ENCODE measurements around the gene POLR2M. TPM values are rescaled to one million over a fixed set of nuclear protein-coding genes. Genes with fewer than 3 reads are reported as not detected.

Gene POLR2M
- polyA plus RNA-seq, 1 donor, result 48.1 TPM

GRCh38 chr15:57671636-57672035 is 34.9 kb upstream of the POLR2M start:
- Histone ChIP-seq H3K4me3 (ENCODE audit: low read length) (no peak overlapping the region), H3K27ac (ENCODE audit: low read length) (no peak overlapping the region), H3K9me3 (ENCODE audit: control insufficient read depth, low read depth, low read length) (no peaks in the 10 kb centered on the region), H3K4me1 (ENCODE audit: control insufficient read depth, insufficient read depth, low read length) (peaks cover 15% of the 10 kb centered on the region), H3K27me3 (ENCODE audit: control insufficient read depth, insufficient read depth, low read length) (no peaks in the 10 kb centered on the region), H3K36me3 (ENCODE audit: control insufficient read depth, insufficient read depth, low read length) (no peaks in the 10 kb centered on the region)
- DNase-seq, result no peak
- WGBS (ENCODE audit: insufficient coverage, low lambda C conversion rate), result no CpG with 5 or more reads among the region's 1 CpG

- H3K27ac ChIP-seq (ENCODE audit: low read length), result peak overlapping the region; percentile 58
- WGBS (ENCODE audit: insufficient coverage, low lambda C conversion rate), result no CpG with 5 or more reads among the region's 9 CpGs
- peaks cover 15% of the 10 kb centered on the region for H3K4me1 ChIP-seq (ENCODE audit: control insufficient read depth, insufficient read depth, low read length)
- H3K36me3 ChIP-seq (ENCODE audit: control insufficient read depth, insufficient read depth, low read length), result no peaks in the 10 kb centered on the region
- H3K4me3 ChIP-seq (ENCODE audit: low read length), result no peak overlapping the region
- H3K9me3 ChIP-seq (ENCODE audit: control insufficient read depth, low read depth, low read length), result no peaks in the 10 kb centered on the region
- no peaks in the 10 kb centered on the region for H3K27me3 ChIP-seq (ENCODE audit: control insufficient read depth, insufficient read depth, low read length)
- peak; percentile 45 to 73 for DNase-seq
Observed at GRCh38 chr15:57675481-57676181, 30.9 kb upstream of the POLR2M start.

GRCh38 chr15:57676585-57676984 is 29.9 kb upstream of the POLR2M start:
- Histone ChIP-seq H3K9me3 (ENCODE audit: control insufficient read depth, low read depth, low read length) (no peaks in the 10 kb centered on the region), H3K4me3 (ENCODE audit: low read length) (no peak overlapping the region), H3K27me3 (ENCODE audit: control insufficient read depth, insufficient read depth, low read length) (no peaks in the 10 kb centered on the region), H3K27ac (ENCODE audit: low read length) (no peak overlapping the region), H3K36me3 (ENCODE audit: control insufficient read depth, insufficient read depth, low read length) (no peaks in the 10 kb centered on the region), H3K4me1 (ENCODE audit: control insufficient read depth, insufficient read depth, low read length) (peaks cover 15% of the 10 kb centered on the region)
- DNase-seq, result no peak
- WGBS (ENCODE audit: insufficient coverage, low lambda C conversion rate), result 62% methylated on average over 3 of the region's 5 CpGs

GRCh38 chr15:57677204-57677603 is 29.3 kb upstream of the POLR2M start:
- no peaks in the 10 kb centered on the region for H3K27me3 ChIP-seq (ENCODE audit: control insufficient read depth, insufficient read depth, low read length)
- no peaks in the 10 kb centered on the region for H3K36me3 ChIP-seq (ENCODE audit: control insufficient read depth, insufficient read depth, low read length)
- no peaks in the 10 kb centered on the region for H3K9me3 ChIP-seq (ENCODE audit: control insufficient read depth, low read depth, low read length)
- no peak for DNase-seq
- H3K27ac ChIP-seq (ENCODE audit: low read length), result no peak overlapping the region
- WGBS (ENCODE audit: insufficient coverage, low lambda C conversion rate), result no CpG with 5 or more reads among the region's 3 CpGs
- H3K4me1 ChIP-seq (ENCODE audit: control insufficient read depth, insufficient read depth, low read length), result peaks cover 10% of the 10 kb centered on the region
- H3K4me3 ChIP-seq (ENCODE audit: low read length), result no peak overlapping the region

GRCh38 chr15:57680021-57680420 is 26.5 kb upstream of the POLR2M start:
- no peak overlapping the region for H3K27ac ChIP-seq (ENCODE audit: low read length)
- peaks cover 7% of the 10 kb centered on the region for H3K4me1 ChIP-seq (ENCODE audit: control insufficient read depth, insufficient read depth, low read length)
- no CpG with 5 or more reads among the region's 1 CpG for WGBS (ENCODE audit: insufficient coverage, low lambda C conversion rate)
- no peaks in the 10 kb centered on the region for H3K27me3 ChIP-seq (ENCODE audit: control insufficient read depth, insufficient read depth, low read length)
- no peak for DNase-seq
- H3K9me3 ChIP-seq (ENCODE audit: control insufficient read depth, low read depth, low read length), result no peaks in the 10 kb centered on the region
- no peak overlapping the region for H3K4me3 ChIP-seq (ENCODE audit: low read length)
- H3K36me3 ChIP-seq (ENCODE audit: control insufficient read depth, insufficient read depth, low read length), result peaks cover 4% of the 10 kb centered on the region

GRCh38 chr15:57681011-57681410 is 25.5 kb upstream of the POLR2M start:
- no CpG with 5 or more reads among the region's 1 CpG for WGBS (ENCODE audit: insufficient coverage, low lambda C conversion rate)
- Histone ChIP-seq H3K4me3 (ENCODE audit: low read length) (no peak overlapping the region), H3K27me3 (ENCODE audit: control insufficient read depth, insufficient read depth, low read length) (no peaks in the 10 kb centered on the region), H3K9me3 (ENCODE audit: control insufficient read depth, low read depth, low read length) (no peaks in the 10 kb centered on the region), H3K27ac (ENCODE audit: low read length) (no peak overlapping the region), H3K36me3 (ENCODE audit: control insufficient read depth, insufficient read depth, low read length) (peaks cover 4% of the 10 kb centered on the region), H3K4me1 (ENCODE audit: control insufficient read depth, insufficient read depth, low read length) (peaks cover 5% of the 10 kb centered on the region)
- DNase-seq, result no peak

- H3K27ac ChIP-seq (ENCODE audit: low read length), result no peak overlapping the region
- no CpG with 5 or more reads among the region's 1 CpG for WGBS (ENCODE audit: insufficient coverage, low lambda C conversion rate)
Observed at GRCh38 chr15:57683481-57683880, 23.0 kb upstream of the POLR2M start.

GRCh38 chr15:57684491-57685151 is 21.9 kb upstream of the POLR2M start:
- Histone ChIP-seq H3K36me3 (ENCODE audit: control insufficient read depth, insufficient read depth, low read length) (peaks cover 4% of the 10 kb centered on the region), H3K27me3 (ENCODE audit: control insufficient read depth, insufficient read depth, low read length) (no peaks in the 10 kb centered on the region), H3K9me3 (ENCODE audit: control insufficient read depth, low read depth, low read length) (no peaks in the 10 kb centered on the region), H3K4me3 (ENCODE audit: low read length) (no peak overlapping the region), H3K4me1 (ENCODE audit: control insufficient read depth, insufficient read depth, low read length) (peaks cover 7% of the 10 kb centered on the region), H3K27ac (ENCODE audit: low read length) (peak overlapping the region; percentile 19)
- WGBS (ENCODE audit: insufficient coverage, low lambda C conversion rate), result no CpG with 5 or more reads among the region's 8 CpGs
- DNase-seq, result no peak

More at GRCh38 chr15:57683481-57683880, 23.0 kb upstream of the POLR2M start:
- H3K4me3 ChIP-seq (ENCODE audit: low read length), result no peak overlapping the region
- no peak for DNase-seq
- no peaks in the 10 kb centered on the region for H3K9me3 ChIP-seq (ENCODE audit: control insufficient read depth, low read depth, low read length)
- H3K4me1 ChIP-seq (ENCODE audit: control insufficient read depth, insufficient read depth, low read length), result peaks cover 7% of the 10 kb centered on the region
- H3K36me3 ChIP-seq (ENCODE audit: control insufficient read depth, insufficient read depth, low read length), result peaks cover 4% of the 10 kb centered on the region
- H3K27me3 ChIP-seq (ENCODE audit: control insufficient read depth, insufficient read depth, low read length), result no peaks in the 10 kb centered on the region

- Histone ChIP-seq H3K27ac (ENCODE audit: low read length) (peak overlapping the region; percentile 78), H3K9me3 (ENCODE audit: control insufficient read depth, low read depth, low read length) (no peaks in the 10 kb centered on the region), H3K4me1 (ENCODE audit: control insufficient read depth, insufficient read depth, low read length) (peaks cover 7% of the 10 kb centered on the region), H3K27me3 (ENCODE audit: control insufficient read depth, insufficient read depth, low read length) (no peaks in the 10 kb centered on the region), H3K4me3 (ENCODE audit: low read length) (no peak overlapping the region), H3K36me3 (ENCODE audit: control insufficient read depth, insufficient read depth, low read length) (peaks cover 4% of the 10 kb centered on the region)
- WGBS (ENCODE audit: insufficient coverage, low lambda C conversion rate), result no CpG with 5 or more reads among the region's 7 CpGs
- peak; percentile 36 to 71 for DNase-seq
Observed at GRCh38 chr15:57685306-57686095, 21.0 kb upstream of the POLR2M start.

- H3K4me1 ChIP-seq (ENCODE audit: control insufficient read depth, insufficient read depth, low read length), result peaks cover 7% of the 10 kb centered on the region
- H3K27ac ChIP-seq (ENCODE audit: low read length), result peak overlapping the region; percentile 78
- no peaks in the 10 kb centered on the region for H3K27me3 ChIP-seq (ENCODE audit: control insufficient read depth, insufficient read depth, low read length)
- DNase-seq, result no peak
- no CpG with 5 or more reads among the region's 4 CpGs for WGBS (ENCODE audit: insufficient coverage, low lambda C conversion rate)
- no peaks in the 10 kb centered on the region for H3K9me3 ChIP-seq (ENCODE audit: control insufficient read depth, low read depth, low read length)
- H3K4me3 ChIP-seq (ENCODE audit: low read length), result no peak overlapping the region
- H3K36me3 ChIP-seq (ENCODE audit: control insufficient read depth, insufficient read depth, low read length), result peaks cover 6% of the 10 kb centered on the region
Observed at GRCh38 chr15:57686657-57687056, 19.9 kb upstream of the POLR2M start.

Data from large intestine (tissue), 3 donors.